PC-3 (cell line): ENCODE measurements around the gene NIFK.

ENCODE experiments used
- EZH2 ChIP-seq: fragments of 300-600 bp; sonication (generic); IDR thresholded peaks from one replicate; pipeline ENCODE4 v1.6.1; 2017; ENCODE audit warnings: antibody characterized with exemption, mild to moderate bottlenecking, low read length; ENCODE audit not compliant: unreplicated experiment
- TF ChIP-seq, protein P1 (sequence below): fragments of 300-600 bp; sonication (generic); conservative IDR thresholded peaks from 2 replicates; pipeline ENCODE4 v1.5.1; 2017; ENCODE audit warnings: antibody characterized with exemption, low read depth, mild to moderate bottlenecking, low read length

DNA sequence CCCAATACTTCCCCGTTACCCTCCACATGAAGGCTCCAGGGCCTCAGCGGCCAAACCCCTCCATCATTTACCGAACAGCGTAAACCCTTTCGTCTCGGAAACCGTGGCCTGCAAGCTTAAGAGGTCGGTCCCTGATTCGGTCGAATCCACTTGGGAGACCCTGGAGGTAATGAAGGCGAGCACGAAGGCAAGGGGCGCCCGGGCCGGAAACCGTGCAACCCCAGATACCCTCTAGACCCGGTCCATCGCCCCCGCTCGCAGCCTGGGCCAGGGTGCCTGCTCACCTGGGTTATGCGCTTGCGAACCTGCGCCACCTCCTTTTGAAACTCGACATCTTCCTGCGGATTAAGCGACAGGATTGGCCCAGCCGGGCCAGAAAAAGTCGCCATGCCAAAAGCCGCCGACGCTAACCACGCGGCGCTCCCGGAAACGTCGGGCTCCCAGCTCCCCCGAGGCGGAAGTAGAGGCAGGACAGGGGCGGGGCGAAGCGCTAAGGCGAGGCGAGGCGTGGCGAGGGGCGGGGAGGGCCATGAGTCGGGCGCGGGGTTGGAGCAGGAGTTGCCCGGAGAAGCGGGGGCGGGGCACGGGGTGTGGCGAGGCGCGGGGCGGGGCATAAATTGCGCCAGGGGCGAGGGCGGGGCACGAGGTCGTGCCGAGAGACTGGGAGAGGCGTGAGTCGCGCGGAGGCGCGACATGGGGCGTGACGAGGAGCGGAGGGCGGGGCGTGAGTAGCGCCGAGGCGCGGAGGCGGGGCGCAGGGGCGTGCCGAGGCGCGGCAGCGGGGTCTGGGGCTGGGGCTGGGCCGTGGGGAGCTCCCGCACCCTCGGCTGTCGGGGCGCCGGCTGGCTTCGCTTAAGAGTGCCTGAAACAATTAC, at the start of gene NIFK:
- TF ChIP-seq, protein P1, sequence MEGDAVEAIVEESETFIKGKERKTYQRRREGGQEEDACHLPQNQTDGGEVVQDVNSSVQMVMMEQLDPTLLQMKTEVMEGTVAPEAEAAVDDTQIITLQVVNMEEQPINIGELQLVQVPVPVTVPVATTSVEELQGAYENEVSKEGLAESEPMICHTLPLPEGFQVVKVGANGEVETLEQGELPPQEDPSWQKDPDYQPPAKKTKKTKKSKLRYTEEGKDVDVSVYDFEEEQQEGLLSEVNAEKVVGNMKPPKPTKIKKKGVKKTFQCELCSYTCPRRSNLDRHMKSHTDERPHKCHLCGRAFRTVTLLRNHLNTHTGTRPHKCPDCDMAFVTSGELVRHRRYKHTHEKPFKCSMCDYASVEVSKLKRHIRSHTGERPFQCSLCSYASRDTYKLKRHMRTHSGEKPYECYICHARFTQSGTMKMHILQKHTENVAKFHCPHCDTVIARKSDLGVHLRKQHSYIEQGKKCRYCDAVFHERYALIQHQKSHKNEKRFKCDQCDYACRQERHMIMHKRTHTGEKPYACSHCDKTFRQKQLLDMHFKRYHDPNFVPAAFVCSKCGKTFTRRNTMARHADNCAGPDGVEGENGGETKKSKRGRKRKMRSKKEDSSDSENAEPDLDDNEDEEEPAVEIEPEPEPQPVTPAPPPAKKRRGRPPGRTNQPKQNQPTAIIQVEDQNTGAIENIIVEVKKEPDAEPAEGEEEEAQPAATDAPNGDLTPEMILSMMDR, result no peak
- no peak for TF ChIP-seq EZH2
